Measurements from ENCODE around the gene SMC1B. TPM values are rescaled to one million over a fixed set of nuclear protein-coding genes. Genes with fewer than 3 reads are reported as not detected.

The SMC1B gene
- total RNA-seq, 3 donors from 2014 or later (not counting 1 experiment from before 2014, with no cell fraction given) = 0.07 to 0.09 TPM; not detected in 1

DNA sequence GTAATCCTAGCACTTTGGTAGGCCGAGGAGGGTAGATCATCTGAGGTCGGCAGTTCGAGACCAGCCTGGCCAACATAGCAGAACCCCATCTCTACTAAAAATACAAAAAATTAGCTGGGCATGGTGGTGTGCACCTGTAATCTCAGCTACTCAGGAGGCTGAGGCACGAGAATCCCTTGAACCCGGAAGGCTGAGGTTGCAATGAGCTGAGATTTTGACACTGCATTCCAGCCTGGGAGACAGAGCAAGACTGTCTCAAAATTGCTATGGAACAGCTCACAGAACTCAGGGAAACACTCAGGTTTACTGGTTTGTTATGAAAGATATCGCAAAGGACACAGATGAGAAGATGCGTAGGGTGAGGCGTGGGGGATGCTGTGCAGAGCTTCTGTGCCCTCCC lies 101.0 kb downstream of the SMC1B start:
- no peak overlapping the region for H3K4me3 ChIP-seq (ENCODE audit: low read length)
- peak overlapping the region in 1 of 2 donors; percentile 89 for H3K27ac Mint-ChIP-seq
- no peaks in the 10 kb centered on the region for H3K36me3 ChIP-seq (ENCODE audit: control insufficient read depth, insufficient read depth, low read length)
- no peaks in the 10 kb centered on the region for H3K27me3 Mint-ChIP-seq (ENCODE audit: low read depth in 2 of 2)
- intact Hi-C loops (cut with micrococcal nuclease) = loop anchor here (10.0 kb wide), 1 partner anchor 972 kb away; no protein-coding TSS in a partner anchor
- peaks cover 32% of the 10 kb centered on the region for H3K4me1 ChIP-seq (ENCODE audit: control insufficient read depth, insufficient read depth, low read length)
- TF ChIP-seq, protein P1, sequence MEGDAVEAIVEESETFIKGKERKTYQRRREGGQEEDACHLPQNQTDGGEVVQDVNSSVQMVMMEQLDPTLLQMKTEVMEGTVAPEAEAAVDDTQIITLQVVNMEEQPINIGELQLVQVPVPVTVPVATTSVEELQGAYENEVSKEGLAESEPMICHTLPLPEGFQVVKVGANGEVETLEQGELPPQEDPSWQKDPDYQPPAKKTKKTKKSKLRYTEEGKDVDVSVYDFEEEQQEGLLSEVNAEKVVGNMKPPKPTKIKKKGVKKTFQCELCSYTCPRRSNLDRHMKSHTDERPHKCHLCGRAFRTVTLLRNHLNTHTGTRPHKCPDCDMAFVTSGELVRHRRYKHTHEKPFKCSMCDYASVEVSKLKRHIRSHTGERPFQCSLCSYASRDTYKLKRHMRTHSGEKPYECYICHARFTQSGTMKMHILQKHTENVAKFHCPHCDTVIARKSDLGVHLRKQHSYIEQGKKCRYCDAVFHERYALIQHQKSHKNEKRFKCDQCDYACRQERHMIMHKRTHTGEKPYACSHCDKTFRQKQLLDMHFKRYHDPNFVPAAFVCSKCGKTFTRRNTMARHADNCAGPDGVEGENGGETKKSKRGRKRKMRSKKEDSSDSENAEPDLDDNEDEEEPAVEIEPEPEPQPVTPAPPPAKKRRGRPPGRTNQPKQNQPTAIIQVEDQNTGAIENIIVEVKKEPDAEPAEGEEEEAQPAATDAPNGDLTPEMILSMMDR (IDR thresholded peaks at IDR 0.05) = no peak
- no peaks in the 10 kb centered on the region for H3K27me3 ChIP-seq (ENCODE audit: control insufficient read depth, insufficient read depth, low read length)
- WGBS (ENCODE audit: insufficient coverage) = 85% methylated on average over 8 of the region's 8 CpGs
- H3K4me1 Mint-ChIP-seq = peaks cover 23 to 28% of the 10 kb centered on the region in 2 donors
- no peaks in the 10 kb centered on the region for H3K9me3 ChIP-seq (ENCODE audit: control insufficient read depth, insufficient read depth, low read length)
- ATAC-seq (no peak), DNase-seq (no peak)
- H3K9me3 Mint-ChIP-seq = no peaks in the 10 kb centered on the region
- H3K36me3 Mint-ChIP-seq = no peaks in the 10 kb centered on the region
- H3K4me3 Mint-ChIP-seq = no peak overlapping the region
- no peak overlapping the region for H3K27ac ChIP-seq (ENCODE audit: low read length)

DNA sequence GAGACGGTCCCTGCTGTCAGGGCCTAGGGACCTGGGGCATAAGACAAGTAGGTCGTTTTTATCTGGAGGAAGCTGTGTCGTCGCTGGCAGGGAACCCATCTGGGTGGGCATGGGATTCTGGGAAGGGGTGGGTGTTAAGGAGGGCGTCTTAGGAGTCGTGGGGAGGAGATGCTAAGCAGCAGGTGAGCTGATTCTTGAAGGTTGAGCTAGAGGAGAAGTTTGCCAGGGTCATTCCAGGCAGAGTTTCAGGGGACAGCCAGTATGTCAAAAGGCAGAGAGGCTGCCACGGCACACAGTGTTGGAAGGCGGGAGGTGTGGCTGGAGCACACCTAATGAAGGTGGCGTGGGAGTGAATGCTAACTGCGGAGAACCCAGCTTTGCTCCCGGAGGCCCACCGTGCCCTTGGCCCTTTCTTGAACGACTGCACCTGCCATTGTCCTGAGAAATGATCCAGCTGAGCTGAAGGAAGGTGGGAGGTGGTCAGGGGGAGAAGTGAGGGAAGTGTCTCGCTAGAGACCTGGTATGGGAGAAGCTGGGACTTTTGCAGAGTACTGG lies 102.3 kb downstream of the SMC1B start:
- no peaks in the 10 kb centered on the region for H3K36me3 ChIP-seq (ENCODE audit: control insufficient read depth, insufficient read depth, low read length)
- TF ChIP-seq, protein P1 (IDR thresholded peaks at IDR 0.05) = no peak
- H3K27me3 ChIP-seq (ENCODE audit: control insufficient read depth, insufficient read depth, low read length) = no peaks in the 10 kb centered on the region
- intact Hi-C loops (cut with micrococcal nuclease) = loop anchor here (10.0 kb wide), 1 partner anchor 974 kb away; no protein-coding TSS in a partner anchor
- H3K9me3 Mint-ChIP-seq = no peaks in the 10 kb centered on the region
- no peaks in the 10 kb centered on the region for H3K36me3 Mint-ChIP-seq
- DNase-seq (no peak), ATAC-seq (no peak)
- 75% methylated on average over 14 of the region's 14 CpGs for WGBS (ENCODE audit: insufficient coverage)
- H3K4me3 ChIP-seq (ENCODE audit: low read length) = peak overlapping the region; percentile 64
- no peak overlapping the region for H3K27ac ChIP-seq (ENCODE audit: low read length)
- peak overlapping the region; percentile 53 to 89 for H3K27ac Mint-ChIP-seq
- no peaks in the 10 kb centered on the region for H3K27me3 Mint-ChIP-seq (ENCODE audit: low read depth in 2 of 2)
- H3K9me3 ChIP-seq (ENCODE audit: control insufficient read depth, insufficient read depth, low read length) = no peaks in the 10 kb centered on the region
- H3K4me1 ChIP-seq (ENCODE audit: control insufficient read depth, insufficient read depth, low read length) = peaks cover 28% of the 10 kb centered on the region
- H3K4me1 Mint-ChIP-seq = peaks cover 23 to 28% of the 10 kb centered on the region in 2 donors
- peak overlapping the region; percentile 84 for H3K4me3 Mint-ChIP-seq

DNA sequence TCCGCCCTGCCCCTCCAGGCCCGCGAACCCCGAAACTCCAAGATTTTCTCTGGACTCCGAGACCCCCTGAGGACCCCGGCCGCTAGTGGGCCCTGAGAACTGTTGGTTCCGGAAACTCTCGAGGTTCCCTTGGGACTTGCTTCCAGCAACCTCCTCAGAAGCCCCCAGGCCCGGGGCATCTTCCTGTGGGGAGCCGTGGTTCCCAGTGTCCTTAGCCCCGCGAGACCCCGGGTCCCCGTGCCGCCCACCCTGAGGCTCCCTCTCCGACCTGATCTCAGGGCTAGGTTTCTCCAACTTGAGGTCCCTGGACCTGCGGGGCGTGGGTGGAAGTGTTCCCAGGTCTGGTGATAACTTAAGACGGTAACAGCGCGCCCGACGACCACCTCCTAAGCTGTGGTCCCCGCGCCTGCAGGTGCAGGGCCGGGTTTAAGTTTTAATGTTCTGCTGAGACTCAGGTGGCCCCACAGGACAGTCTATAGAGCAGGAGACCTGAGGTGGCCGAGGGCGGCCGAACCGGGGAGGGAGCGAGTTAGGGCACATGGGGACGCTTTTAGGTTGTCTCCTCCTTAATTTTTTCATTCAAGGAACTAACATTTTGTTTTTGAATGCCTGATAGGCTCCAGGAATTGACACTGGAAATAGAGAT lies 102.9 kb downstream of the SMC1B start:
- Mint-ChIP-seq H3K27me3 (ENCODE audit: low read depth in 2 of 2) (no peaks in the 10 kb centered on the region), H3K9me3 (no peaks in the 10 kb centered on the region), H3K27ac (peak overlapping the region; percentile 53 to 89), H3K4me3 (peak overlapping the region; percentile 84), H3K4me1 (peaks cover 23 to 28% of the 10 kb centered on the region in 2 donors), H3K36me3 (no peaks in the 10 kb centered on the region)
- H3K36me3 ChIP-seq (ENCODE audit: control insufficient read depth, insufficient read depth, low read length) = no peaks in the 10 kb centered on the region
- H3K27me3 ChIP-seq (ENCODE audit: control insufficient read depth, insufficient read depth, low read length) = no peaks in the 10 kb centered on the region
- DNase-seq (peak in 1 of 2 donors; percentile 37), ATAC-seq (no peak)
- H3K4me3 ChIP-seq (ENCODE audit: low read length) = peak overlapping the region; percentile 64
- no peaks in the 10 kb centered on the region for H3K9me3 ChIP-seq (ENCODE audit: control insufficient read depth, insufficient read depth, low read length)
- intact Hi-C loops (cut with micrococcal nuclease) = loop anchor here (10.0 kb wide), 1 partner anchor 974 kb away; no protein-coding TSS in a partner anchor
- TF ChIP-seq, protein P1 (IDR thresholded peaks at IDR 0.05) = no peak
- peak overlapping the region; percentile 47 for H3K27ac ChIP-seq (ENCODE audit: low read length)
- peaks cover 28% of the 10 kb centered on the region for H3K4me1 ChIP-seq (ENCODE audit: control insufficient read depth, insufficient read depth, low read length)
- 9% methylated on average over 33 of the region's 33 CpGs for WGBS (ENCODE audit: insufficient coverage)
